ENCODE measurements around the gene FAM3B. TPM values are rescaled to one million over a fixed set of nuclear protein-coding genes. Genes with fewer than 3 reads are reported as not detected.

The FAM3B gene
- total and polyA plus RNA-seq, 7 donors: 0.10 to 0.26 (median 0.19) TPM; not detected in 3

- DNase-seq: no peak
- no peaks in the 10 kb centered on the region for H3K4me1 ChIP-seq
- 79 to 90% (median 84%) methylated on average over 7 of the region's 7 CpGs for WGBS, 3 donors
- no peak overlapping the region for H3K4me3 ChIP-seq
- no peak overlapping the region for H3K27ac ChIP-seq
- no peak for ATAC-seq
- no peaks in the 10 kb centered on the region for H3K27me3 ChIP-seq (ENCODE audit: insufficient read depth in 3 of 3, low read length in 2 of 3)
- no peaks in the 10 kb centered on the region for H3K9me3 ChIP-seq
- TF ChIP-seq CTCF (IDR thresholded peaks at IDR 0.05): no peak
- intact Hi-C loops (cut with DNase I): no loop called here
- H3K36me3 ChIP-seq (ENCODE audit: insufficient read depth in 1 of 2, low read depth in 1 of 2): no peaks in the 10 kb centered on the region
These were observed 82.7 kb downstream of the FAM3B start for GRCh38 chr21:41399246-41399800.

DNA sequence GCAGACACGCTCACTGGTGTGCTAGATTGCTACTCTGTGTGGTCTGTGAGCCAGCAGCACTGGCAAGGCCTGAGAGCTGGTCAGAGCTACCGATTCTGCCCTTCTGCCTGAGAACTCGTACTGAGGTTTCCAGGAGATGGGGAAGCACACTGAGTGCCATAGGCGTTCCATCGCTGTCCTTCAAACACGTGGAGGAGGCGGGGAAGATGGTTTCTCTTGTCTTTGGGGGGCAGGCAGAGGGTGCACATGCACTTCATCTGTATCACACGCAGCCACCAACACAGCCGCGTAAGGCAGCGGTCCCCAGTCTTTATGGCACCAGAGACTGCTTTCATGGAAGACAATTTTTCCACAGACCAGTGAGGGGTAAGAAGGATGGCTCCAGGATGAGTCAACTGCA, 85.6 kb downstream of the FAM3B start:
- DNase-seq: no peak
- Histone ChIP-seq H3K36me3 (ENCODE audit: insufficient read depth in 1 of 2, low read depth in 1 of 2) (no peaks in the 10 kb centered on the region), H3K9me3 (no peaks in the 10 kb centered on the region), H3K4me1 (no peaks in the 10 kb centered on the region), H3K4me3 (no peak overlapping the region), H3K27me3 (ENCODE audit: insufficient read depth in 3 of 3, low read length in 2 of 3) (no peaks in the 10 kb centered on the region), H3K27ac (no peak overlapping the region)
- TF ChIP-seq CTCF (IDR thresholded peaks at IDR 0.05): no peak
- no peak for ATAC-seq
- 83 to 88% (median 87%) methylated on average over 11 of the region's 11 CpGs for WGBS, 3 donors
- intact Hi-C loops (cut with DNase I): no loop called here

DNA sequence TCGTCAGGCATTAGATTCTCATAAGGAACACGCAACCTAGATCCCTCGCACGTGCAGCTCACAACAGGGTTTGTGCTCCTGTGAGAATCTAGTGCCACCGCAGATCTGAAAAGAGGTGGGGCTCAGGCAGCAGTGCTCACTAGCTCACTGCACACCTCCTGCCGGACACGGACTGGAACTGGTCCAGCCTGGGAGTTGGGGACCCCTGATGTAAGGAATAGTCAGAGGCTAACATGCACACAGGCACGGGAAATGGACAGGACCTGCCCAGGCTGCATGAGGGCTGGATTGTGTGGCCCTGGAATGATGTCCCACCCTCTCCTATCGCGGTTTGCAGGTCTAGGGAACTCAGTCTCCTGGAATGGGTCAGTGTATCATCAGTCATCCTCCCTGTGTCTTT, 86.2 kb downstream of the FAM3B start:
- Histone ChIP-seq H3K4me3 (no peak overlapping the region), H3K36me3 (ENCODE audit: insufficient read depth in 1 of 2, low read depth in 1 of 2) (no peaks in the 10 kb centered on the region), H3K27ac (no peak overlapping the region), H3K9me3 (no peaks in the 10 kb centered on the region), H3K27me3 (ENCODE audit: insufficient read depth in 3 of 3, low read length in 2 of 3) (no peaks in the 10 kb centered on the region), H3K4me1 (no peaks in the 10 kb centered on the region)
- WGBS, 3 donors: 88 to 91% (median 90%) methylated on average over 10 of the region's 10 CpGs
- ATAC-seq: no peak
- intact Hi-C loops (cut with DNase I): no loop called here
- DNase-seq: no peak
- no peak for TF ChIP-seq CTCF (IDR thresholded peaks at IDR 0.05)

DNA sequence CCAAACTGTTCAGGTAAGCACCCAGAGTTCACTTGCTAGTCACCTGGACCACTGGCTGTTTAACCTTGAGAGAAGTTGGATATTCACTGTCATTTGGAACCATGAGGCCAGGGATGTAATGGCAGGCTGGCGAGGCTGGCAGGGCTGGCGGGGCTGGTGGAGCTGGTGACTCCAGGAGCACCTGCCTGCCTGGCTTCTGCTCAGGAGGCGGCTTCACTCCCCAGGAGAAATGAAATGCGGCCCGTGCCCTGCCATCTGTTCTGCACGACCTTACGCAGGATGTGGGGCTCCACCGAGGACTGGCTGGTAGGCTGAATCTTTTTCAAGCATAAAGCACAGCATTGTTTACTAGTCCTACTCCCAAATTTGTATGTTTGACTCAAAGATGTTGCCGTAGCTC, 86.7 kb downstream of the FAM3B start:
- Histone ChIP-seq H3K27me3 (ENCODE audit: insufficient read depth in 3 of 3, low read length in 2 of 3) (no peaks in the 10 kb centered on the region), H3K4me3 (no peak overlapping the region), H3K9me3 (no peaks in the 10 kb centered on the region), H3K36me3 (ENCODE audit: insufficient read depth in 1 of 2, low read depth in 1 of 2) (no peaks in the 10 kb centered on the region), H3K4me1 (no peaks in the 10 kb centered on the region), H3K27ac (no peak overlapping the region)
- ATAC-seq (no peak), DNase-seq (no peak)
- WGBS, 3 donors: 67 to 70% (median 68%) methylated on average over 9 of the region's 9 CpGs
- no peak for TF ChIP-seq CTCF (IDR thresholded peaks at IDR 0.05)
- intact Hi-C loops (cut with DNase I): no loop called here

DNA sequence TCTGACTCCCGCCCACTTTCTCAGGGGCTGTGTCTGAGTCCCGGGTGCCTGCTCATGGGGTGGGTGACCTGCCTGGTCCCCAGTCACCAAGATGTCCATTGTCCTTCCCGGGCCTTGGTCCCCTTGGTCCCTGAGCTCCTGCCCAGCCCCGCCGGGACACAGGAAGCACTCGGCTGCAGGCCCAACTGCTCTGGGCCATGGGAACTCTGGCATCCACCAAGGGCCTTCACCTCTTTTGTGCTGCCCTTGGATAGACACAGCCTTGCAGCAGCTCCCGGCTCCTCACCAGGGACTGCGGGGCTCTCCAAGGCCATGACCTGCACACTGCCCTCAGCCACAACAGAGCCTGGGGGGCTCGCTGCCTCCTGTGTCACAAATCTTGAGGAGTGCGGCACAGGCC, 87.4 kb downstream of the FAM3B start:
- intact Hi-C loops (cut with DNase I): no loop called here
- H3K36me3 ChIP-seq (ENCODE audit: insufficient read depth in 1 of 2, low read depth in 1 of 2): no peaks in the 10 kb centered on the region
- WGBS, 3 donors: 86 to 89% (median 88%) methylated on average over 10 of the region's 10 CpGs

More for the DNA sequence above, 87.4 kb downstream of the FAM3B start:
- TF ChIP-seq CTCF (IDR thresholded peaks at IDR 0.05): no peak
- no peaks in the 10 kb centered on the region for H3K9me3 ChIP-seq
- H3K27ac ChIP-seq: no peak overlapping the region
- H3K4me3 ChIP-seq: no peak overlapping the region
- ATAC-seq (no peak), DNase-seq (no peak)
- no peaks in the 10 kb centered on the region for H3K4me1 ChIP-seq
- no peaks in the 10 kb centered on the region for H3K27me3 ChIP-seq (ENCODE audit: insufficient read depth in 3 of 3, low read length in 2 of 3)

Measured in psoas muscle (tissue), 8 donors.